GM19023 (cell line): ENCODE data around the gene NLRP3.
"Not testable (repeated sequence)": the region's sequence is repeated elsewhere in the genome, so short reads cannot be mapped to it uniquely, and the experiment has no call there.

Experiments used
- ATAC-seq: cut with Tn5 transposase; IDR thresholded peaks from one replicate; pipeline ENCODE4 v1.9.1; 2021; ENCODE audit warnings: mild to moderate bottlenecking, moderate library complexity; ENCODE audit not compliant: unreplicated experiment

Gene NLRP3

GRCh38 chr1:247468481-247469140 lies 52.6 kb downstream of the NLRP3 start:
- no peak for ATAC-seq

GRCh38 chr1:247469141-247469535 lies 53.2 kb downstream of the NLRP3 start:
- ATAC-seq: no peak

GRCh38 chr1:247470942-247471429 lies 55.0 kb downstream of the NLRP3 start:
- not testable (repeated sequence) for ATAC-seq

DNA sequence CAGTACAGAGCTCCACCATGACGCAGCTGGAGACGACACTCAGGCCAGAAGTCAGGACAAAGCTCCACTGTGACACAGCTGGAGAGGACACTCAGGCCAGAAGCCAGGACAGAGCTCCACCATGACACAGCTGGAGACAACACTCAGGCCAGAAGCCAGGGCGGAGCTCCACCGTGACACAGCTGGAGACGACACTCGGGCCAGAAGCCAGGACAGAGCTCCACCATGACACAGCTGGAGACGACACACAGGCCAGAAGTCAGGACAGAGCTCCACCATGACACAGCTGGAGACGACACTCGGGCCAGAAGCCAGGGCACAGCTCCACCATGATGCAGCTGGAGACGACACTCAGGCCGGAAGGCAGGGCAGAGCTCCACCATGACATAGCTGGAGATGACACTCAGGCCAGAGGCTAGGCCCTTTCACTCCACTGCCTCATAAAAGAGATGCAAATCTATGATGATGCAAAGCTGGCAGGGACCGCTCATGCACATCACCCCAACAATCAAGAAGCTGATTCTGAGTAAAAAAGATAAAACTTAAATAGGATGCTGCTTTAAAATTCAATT lies 55.6 kb downstream of the NLRP3 start:
- ATAC-seq: no peak

- no peak for ATAC-seq
These were observed 56.1 kb downstream of the NLRP3 start for GRCh38 chr1:247472035-247472434.

GRCh38 chr1:247474367-247474766 lies 58.4 kb downstream of the NLRP3 start:
- no peak for ATAC-seq

GRCh38 chr1:247475793-247476192 lies 59.8 kb downstream of the NLRP3 start:
- ATAC-seq: no peak

GRCh38 chr1:247476328-247477058 lies 60.5 kb downstream of the NLRP3 start:
- not testable (repeated sequence) for ATAC-seq

DNA sequence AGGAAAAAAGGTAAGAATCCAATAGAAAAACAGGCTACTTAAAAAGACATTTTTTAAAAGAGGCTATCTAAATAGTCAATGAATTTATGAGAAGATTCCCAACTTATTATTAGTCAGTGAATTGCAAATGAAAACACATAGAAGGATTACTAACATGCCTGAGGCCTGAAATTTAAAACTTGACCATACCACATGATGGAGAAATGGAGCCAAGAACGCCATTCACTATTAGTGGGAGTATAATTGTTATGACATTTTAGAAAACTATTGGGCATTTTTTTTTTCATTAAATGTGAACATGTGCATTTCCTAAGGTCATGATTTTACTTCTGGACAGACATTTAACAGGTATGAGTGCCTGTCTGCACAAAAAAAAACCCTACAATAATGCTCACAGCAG lies 66.8 kb downstream of the NLRP3 start:
- no peak for ATAC-seq

- ATAC-seq: no peak
These were observed 71.1 kb downstream of the NLRP3 start for GRCh38 chr1:247487057-247487456.

DNA sequence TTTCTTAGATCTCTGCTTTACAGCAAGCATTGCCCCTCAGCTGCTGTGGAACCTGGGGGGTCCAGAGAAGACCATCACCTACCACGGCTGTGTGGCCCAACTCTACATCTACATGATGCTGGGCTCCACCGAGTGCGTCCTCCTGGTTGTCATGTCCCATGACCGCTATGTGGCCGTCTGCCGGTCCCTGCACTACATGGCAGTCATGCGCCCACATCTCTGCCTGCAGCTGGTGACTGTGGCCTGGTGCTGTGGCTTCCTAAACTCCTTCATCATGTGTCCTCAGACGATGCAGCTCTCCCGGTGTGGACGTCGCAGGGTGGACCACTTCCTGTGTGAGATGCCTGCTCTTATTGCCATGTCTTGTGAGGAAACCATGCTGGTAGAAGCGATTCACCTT lies 75.4 kb downstream of the NLRP3 start:
- no peak for ATAC-seq

DNA sequence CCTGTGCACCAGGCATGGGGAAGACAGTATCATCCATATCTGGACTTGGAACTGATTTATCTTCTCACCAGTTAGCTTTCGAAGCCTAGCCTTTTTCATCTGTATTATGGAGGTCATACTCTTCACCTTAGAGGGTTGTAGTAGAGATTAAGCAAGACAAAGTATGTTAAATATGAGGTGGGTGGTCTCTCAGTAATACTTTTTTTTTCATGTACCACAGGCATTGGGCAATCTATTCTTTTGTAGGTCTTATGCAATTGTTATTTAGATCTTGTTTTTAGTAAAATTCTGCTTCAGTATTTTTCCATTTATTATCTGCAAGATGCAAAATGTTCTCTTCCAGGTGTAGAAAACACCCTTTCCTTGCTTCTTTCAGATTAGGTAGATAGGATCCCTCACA lies 77.1 kb downstream of the NLRP3 start:
- ATAC-seq: no peak

GRCh38 chr1:247494767-247495166 lies 78.8 kb downstream of the NLRP3 start:
- no peak for ATAC-seq

DNA sequence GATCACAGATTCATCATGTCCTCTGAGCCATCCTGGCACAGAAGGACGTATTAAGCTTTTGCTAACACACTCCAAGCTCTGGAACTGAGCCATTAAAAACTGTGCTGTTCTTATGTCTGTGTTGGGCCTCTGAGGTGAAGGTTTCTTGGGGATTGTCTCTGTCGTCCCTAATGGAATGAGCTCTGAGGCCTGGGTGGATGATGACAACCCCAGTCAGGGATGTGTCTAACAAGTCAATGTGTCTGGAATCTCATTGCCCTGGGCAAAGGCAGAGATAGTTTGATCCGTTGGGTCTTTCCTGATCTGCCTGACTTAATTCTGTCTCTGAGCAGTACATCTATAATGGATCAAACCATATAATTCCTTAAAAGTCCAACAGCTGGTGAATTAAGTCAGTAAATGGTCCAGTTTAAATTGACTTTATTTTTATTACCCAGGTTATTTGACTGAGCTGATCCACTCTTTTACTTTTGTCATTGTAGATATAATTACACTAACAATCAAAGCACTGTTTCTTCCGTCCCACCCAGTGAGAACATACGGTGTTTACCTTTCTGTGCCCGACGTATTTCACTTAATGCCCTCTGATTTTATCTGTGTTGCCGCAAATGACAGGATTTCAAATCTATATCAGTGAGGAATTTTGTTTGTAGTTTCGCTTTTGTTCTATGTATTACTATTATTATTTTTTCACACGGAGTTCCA lies 80.8 kb downstream of the NLRP3 start:
- no peak for ATAC-seq
